ENCODE measurements around the gene HNRNPUL2. TPM values are rescaled to one million over a fixed set of nuclear protein-coding genes. Genes with fewer than 3 reads are reported as not detected.

The HNRNPUL2 gene
- total and polyA plus RNA-seq, 2 of the 8 experiments (the other 6 are each of a cell fraction or from before 2014, with no cell fraction given): 14.9 to 46.4 TPM

DNA sequence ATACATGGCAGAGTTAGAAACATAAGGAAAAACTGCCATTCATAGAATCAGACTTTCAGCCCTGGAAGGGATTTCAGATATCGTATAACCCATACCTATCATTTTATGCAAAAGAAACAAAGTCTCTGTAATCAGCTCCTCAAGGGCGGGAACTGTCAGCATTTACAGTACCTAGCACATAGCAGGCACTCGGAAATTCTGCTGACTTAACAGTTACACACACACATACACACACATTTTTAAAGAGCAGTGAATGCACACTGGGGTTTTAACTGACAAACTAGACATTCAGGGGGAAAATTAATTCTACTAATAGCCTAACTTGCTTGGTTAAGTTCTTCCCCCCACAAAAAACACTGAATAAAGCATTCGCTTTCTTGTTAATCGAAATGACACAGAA is 11.1 kb downstream of the HNRNPUL2 start (continued):
- TF ChIP-seq RAD21 (IDR thresholded peaks at IDR 0.05 in 1 of 2, conservative IDR thresholded peaks at IDR 0.05 in 1 of 2; ENCODE audit: low read depth in 2 of 2, low read length in 2 of 2): no peak
